Rectal smooth muscle tissue (tissue), 1 donor: ENCODE data around the gene ANAPC2.
A peak's percentile ranks its signal among the peaks of the same experiment; 100 is the strongest.

Source experiments
- H3K27ac ChIP-seq: one replicate; pipeline ENCODE4 v1.7.0; 2013; ENCODE audit warnings: low read depth, low read length, inconsistent platforms
- H3K27me3 ChIP-seq: one replicate; pipeline ENCODE4 v1.7.0; 2013; ENCODE audit warnings: low read length; ENCODE audit not compliant: control insufficient read depth, insufficient read depth
- H3K36me3 ChIP-seq: one replicate; pipeline ENCODE4 v1.7.0; 2013; ENCODE audit warnings: low read length; ENCODE audit not compliant: control insufficient read depth, insufficient read depth
- H3K4me1 ChIP-seq: one replicate; pipeline ENCODE4 v1.7.0; 2013; ENCODE audit warnings: low read length; ENCODE audit not compliant: control insufficient read depth, insufficient read depth
- H3K4me3 ChIP-seq: one replicate; pipeline ENCODE4 v1.7.0; 2013; ENCODE audit warnings: low read length
- H3K9ac ChIP-seq: one replicate; pipeline ENCODE4 v1.7.0; 2013; ENCODE audit warnings: low read length

The ANAPC2 gene

DNA sequence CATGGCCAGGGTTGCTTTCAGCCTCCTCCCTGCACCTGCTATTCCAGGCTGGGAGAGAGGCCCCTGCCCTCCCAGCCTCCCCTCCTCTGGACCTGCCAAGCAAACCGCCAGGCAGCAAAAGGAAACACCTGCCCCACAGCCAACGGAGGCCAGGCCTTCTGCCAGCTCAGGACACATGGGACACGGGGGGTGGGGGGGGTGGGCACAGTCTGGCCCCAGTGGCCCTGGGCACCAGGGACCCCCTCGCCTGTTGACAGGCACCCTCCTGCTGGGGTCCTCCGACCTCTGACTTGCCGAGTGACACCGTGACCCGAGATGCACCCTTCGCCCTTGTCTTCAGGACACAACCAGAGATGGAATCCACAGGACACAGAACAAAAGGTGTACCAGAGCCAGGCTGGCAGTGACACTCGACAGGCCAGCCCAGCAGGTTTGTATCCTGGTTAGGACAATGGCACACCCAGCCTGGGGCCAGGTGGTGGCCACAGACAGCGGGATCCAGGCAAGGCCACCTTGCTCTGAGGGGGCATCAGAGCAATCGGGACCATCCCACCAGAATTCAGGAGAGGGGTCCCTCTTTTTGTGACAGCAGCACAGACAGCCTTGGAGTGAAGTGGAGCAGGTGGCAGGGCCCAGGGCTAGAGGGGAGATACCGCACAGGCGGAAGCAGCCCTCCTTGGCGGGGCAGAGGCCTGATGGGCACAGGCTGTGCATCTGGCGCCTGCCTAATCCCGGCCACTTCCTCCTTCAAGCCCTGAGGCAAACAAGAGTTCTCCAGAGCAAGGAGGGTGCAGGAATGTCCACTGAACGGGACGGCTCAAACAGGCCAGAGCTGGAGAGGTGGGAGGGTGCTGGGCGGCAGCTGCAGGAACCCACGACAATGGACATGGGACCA, 15.2 kb downstream of the ANAPC2 start:
- Histone ChIP-seq H3K36me3 (no peaks in the 10 kb centered on the region), H3K4me3 (no peak overlapping the region), H3K4me1 (no peaks in the 10 kb centered on the region), H3K27ac (no peak overlapping the region), H3K27me3 (peaks cover 30% of the 10 kb centered on the region), H3K9ac (no peak overlapping the region)

DNA sequence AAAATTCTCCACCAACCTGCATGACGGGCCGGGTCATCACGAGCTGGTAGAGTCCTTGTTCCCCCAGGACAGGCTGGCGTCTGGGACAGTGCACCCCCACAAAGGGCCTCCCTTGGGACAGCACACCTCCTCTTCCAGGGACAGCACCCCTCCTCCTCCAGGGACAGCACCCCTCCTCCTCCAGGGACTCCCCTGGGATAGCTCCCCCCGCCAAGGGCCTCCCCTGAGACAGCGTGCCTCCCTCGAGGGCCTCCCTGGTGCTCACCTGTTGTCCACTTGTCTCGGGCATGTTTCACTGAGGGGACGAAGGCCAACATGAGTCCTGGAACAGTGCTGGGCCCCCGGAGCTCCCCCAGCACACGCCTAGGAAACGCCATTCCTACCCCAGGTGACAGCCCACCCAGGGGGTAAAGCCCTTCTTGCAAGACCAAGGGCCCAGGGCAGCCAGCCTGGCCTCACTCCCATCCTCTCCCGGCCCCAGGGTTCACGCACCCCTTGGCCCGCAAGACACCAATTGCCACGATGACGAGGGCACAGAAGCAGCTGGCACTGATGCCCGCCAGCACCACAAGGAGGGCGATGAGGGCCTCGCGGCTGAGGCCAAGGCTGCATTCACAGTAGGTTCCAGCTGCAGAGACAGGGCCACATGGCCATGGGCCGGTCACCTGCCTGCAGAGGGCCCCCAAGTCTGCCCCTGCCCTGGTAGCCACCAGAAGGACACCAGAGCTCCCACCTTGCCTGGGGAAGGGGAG, 17.0 kb downstream of the ANAPC2 start:
- Histone ChIP-seq H3K4me3 (no peak overlapping the region), H3K4me1 (no peaks in the 10 kb centered on the region), H3K36me3 (no peaks in the 10 kb centered on the region), H3K27me3 (peaks cover 38% of the 10 kb centered on the region), H3K9ac (no peak overlapping the region), H3K27ac (no peak overlapping the region)

DNA sequence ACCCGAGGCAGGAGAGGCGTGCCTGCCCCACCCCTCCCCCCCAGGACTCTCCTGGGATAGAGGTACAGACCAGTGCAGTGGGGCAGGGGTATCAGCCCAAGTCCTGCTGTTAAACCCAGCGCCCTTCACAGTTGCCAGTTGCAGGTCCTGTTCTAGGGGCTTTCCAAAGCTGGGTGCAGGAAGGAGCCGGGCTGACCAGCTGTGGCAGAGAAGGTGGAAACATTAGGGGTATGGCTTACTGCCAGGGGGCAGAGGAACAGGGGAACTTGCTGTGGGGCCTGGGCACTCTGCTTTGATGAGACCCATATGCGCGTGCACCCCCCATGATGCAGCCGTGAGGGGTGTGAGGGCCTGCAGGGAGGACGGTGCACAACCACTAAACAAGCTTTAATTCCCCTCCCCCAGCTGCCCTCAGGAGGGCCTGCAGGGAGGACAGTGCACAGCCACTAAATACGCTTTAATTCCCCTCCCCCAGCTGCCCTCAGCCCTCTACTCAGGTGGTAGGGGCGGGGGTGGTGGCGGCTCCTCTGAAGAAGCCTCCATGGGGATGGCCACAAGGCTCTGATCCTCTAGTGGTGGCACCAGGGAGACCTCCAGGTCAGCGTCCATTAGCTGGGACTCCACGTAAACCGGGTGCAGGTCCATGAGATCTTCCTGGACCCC, 17.7 kb downstream of the ANAPC2 start:
- Histone ChIP-seq H3K4me1 (no peaks in the 10 kb centered on the region), H3K27me3 (peaks cover 44% of the 10 kb centered on the region)

DNA sequence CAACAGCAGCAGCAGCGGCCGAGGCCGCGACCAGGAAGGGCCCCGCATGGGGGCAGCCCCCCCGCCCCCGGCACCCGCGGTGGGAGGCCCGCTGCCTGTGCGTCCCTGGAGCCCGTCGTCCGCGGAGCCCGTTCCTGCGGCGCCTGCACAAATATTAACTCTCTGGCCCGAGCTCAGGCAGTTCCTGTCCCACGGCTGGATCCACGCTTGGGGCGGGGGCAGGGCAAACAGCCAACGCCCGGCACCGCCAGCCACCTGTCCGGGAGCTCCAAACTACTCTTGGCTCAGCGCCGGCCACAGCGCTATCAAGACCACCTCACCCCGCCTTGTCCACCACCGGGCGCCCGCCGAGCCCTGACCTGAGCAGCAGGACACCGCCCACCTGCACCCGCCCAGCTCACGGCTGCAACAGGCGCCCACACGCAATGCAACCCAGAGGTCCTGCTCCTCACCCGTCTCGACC, 18.4 kb downstream of the ANAPC2 start, which contains the start of gene LRRC26:
Gene LRRC26 (minus strand): TSS at position 156 of the 463 bp plus-strand sequence. CDS start 108 bp downstream, at position 48.
- peak within 1 kb of the TSS; percentile 54 for H3K4me3 ChIP-seq
- peaks cover 50% of the 10 kb centered on the region for H3K27me3 ChIP-seq

More for the DNA sequence above, 17.7 kb downstream of the ANAPC2 start:
- Histone ChIP-seq H3K27ac (no peak overlapping the region), H3K9ac (no peak overlapping the region), H3K36me3 (no peaks in the 10 kb centered on the region), H3K4me3 (no peak overlapping the region)

DNA sequence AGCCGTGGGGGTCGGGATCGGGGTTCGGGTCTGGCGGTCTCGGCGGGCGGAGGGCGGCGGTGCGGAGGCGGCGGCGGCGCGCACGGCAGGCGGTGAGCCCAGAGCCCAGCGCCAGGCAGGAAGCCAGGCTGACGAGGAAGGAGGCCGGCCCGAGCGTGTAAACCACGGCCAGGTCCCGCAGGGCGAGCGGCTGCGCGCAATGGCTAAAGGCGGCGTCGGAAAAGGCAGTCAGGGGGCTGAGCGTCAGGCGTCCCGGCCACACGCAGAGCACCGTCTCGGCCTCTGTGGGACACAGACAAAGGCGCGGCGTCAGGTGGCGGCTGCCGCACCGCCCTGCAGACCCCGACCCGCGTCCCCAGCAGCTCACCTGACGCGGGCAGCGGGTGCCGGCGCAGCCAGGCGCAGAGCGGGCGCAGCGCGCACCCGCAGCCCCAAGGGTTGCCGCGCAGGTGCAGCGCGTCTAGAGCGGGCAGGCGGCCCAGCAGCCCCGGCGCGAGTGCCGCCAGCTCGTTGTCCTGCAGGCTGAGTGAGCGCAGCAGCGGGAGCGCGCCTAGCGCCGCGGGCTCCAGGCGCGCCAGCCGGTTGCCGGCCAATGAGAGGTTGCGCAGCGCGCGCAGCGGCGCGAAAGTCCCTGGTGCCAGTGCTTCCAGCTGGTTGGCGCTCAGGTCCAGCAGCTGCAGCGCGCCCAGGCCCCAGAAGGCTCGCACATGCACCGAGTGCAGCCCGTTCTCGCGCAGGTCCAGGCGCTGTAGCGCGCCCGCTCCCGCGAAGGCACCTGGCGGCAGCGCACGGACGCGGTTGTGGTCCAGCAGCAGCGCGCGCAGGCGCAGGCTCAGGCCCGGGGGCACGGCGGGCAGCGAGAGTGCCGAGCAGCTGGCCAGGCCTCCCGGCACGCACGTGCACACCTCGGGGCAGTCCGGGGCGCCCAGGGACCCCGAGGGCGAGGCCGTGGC, 19.2 kb downstream of the ANAPC2 start:
- H3K36me3 ChIP-seq: no peaks in the 10 kb centered on the region
- peak overlapping the region; percentile 54 for H3K4me3 ChIP-seq
- H3K9ac ChIP-seq: no peak overlapping the region
- H3K4me1 ChIP-seq: no peaks in the 10 kb centered on the region
- H3K27ac ChIP-seq: no peak overlapping the region
- H3K27me3 ChIP-seq: peaks cover 50% of the 10 kb centered on the region

More for the DNA sequence above, 18.4 kb downstream of the ANAPC2 start, which contains the start of gene LRRC26:
- Histone ChIP-seq H3K27ac (no peak within 1 kb of the TSS), H3K9ac (no peak within 1 kb of the TSS), H3K4me1 (no peaks in the 10 kb centered on the region), H3K36me3 (no peaks in the 10 kb centered on the region)

DNA sequence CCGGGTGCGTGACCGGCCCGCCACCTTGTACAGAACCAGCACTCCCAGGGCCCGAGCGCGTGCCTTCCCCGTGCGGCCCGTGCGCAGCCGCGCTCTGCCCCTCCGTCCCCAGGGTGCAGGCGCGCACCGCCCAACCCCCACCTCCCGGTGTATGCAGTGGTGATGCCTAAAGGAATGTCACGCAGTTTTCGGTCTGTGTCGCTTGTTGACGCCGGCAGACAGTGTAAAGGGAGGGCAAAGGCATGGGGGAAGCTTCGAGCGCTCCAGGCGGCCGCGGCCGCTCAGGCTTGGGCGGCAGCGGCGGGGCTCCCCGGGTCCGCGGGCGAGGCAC, 19.8 kb downstream of the ANAPC2 start:
- Histone ChIP-seq H3K9ac (no peak overlapping the region), H3K27me3 (peaks cover 51% of the 10 kb centered on the region), H3K36me3 (no peaks in the 10 kb centered on the region), H3K4me1 (no peaks in the 10 kb centered on the region), H3K27ac (no peak overlapping the region), H3K4me3 (peak overlapping the region; percentile 54)

DNA sequence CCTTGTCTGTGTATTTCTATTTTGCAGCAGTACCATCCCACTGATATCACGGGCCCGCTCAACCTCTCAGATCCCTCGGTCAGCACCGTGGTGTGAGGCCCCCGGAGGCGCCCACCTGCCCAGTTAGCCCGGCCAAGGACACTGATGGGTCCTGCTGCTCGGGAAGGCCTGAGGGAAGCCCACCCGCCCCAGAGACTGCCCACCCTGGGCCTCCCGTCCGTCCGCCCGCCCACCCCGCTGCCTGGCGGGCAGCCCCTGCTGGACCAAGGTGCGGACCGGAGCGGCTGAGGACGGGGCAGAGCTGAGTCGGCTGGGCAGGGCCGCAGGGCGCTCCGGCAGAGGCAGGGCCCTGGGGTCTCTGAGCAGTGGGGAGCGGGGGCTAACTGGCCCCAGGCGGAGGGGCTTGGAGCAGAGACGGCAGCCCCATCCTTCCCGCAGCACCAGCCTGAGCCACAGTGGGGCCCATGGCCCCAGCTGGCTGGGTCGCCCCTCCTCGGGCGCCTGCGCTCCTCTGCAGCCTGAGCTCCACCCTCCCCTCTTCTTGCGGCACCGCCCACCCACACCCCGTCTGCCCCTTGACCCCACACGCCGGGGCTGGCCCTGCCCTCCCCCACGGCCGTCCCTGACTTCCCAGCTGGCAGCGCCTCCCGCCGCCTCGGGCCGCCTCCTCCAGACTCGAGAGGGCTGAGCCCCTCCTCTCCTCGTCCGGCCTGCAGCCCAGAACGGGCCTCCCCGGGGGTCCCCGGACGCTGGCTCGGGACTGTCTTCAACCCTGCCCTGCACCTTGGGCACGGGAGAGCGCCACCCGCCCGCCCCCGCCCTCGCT, 20.4 kb downstream of the ANAPC2 start:
- Histone ChIP-seq H3K4me3 (no peak overlapping the region), H3K27me3 (peaks cover 55% of the 10 kb centered on the region), H3K27ac (no peak overlapping the region), H3K36me3 (no peaks in the 10 kb centered on the region), H3K4me1 (no peaks in the 10 kb centered on the region), H3K9ac (no peak overlapping the region)

DNA sequence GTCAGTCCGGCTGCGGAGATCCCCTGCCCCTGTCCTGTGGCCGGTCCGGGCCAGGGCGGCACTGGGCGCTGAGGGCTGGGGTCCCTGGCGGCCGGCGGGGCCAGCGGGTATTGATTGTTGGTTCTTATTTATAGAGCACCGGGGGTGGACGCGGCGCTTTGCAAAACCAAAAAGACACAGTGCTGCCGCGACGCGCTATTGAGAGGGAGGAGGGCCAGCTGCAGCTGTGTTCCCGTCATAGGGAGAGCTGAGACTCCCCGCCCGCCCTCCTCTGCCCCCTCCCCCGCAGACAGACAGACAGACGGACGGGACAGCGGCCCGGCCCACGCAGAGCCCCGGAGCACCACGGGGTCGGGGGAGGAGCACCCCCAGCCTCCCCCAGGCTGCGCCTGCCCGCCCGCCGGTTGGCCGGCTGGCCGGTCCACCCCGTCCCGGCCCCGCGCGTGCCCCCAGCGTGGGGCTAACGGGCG, 21.0 kb downstream of the ANAPC2 start:
- Histone ChIP-seq H3K36me3 (no peaks in the 10 kb centered on the region), H3K4me1 (no peaks in the 10 kb centered on the region), H3K27me3 (peaks cover 59% of the 10 kb centered on the region), H3K27ac (no peak overlapping the region), H3K9ac (no peak overlapping the region), H3K4me3 (no peak overlapping the region)

DNA sequence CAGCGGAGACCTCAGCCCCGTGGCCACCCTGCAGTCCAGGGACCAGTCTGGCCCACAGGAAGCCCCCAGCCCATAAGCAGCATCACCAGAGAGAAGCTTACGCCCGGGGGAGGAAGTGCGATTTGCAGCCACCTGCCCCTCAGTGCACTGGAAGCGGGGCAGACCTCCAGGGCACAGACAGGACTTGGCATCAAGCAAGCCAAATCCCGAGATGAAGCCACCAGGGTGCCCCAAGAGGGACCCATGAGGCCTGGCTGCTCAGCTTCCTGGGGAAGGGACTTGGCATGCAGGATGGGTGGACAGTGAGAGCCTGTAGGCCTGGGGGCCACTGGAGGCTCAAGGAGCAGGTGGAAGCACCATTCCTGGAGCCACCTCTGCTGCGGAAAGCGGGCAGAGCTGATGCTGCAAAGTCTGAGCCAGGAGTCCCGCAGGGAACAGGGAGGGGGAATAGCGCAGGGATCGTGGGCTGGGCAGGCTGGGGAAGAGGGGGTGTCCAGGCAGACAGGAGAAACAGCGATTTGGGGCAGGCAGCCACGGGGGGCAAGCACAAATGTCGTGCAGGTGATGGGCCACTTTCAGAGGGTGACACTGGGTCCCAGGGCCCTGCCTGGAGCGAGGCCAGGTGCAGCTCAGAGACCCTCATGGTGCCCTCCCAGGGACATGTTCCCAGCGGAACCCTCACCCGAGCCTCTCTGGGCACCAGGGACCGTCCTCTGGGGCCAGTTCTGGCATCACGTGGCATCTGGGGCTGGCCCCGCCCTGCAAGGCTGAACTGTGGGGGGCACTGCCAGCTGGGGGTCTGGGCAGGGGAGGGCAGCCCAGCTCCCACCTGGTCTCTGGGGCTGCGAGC, 21.8 kb downstream of the ANAPC2 start:
- Histone ChIP-seq H3K36me3 (no peaks in the 10 kb centered on the region), H3K4me3 (no peak overlapping the region), H3K27me3 (peaks cover 56% of the 10 kb centered on the region), H3K9ac (no peak overlapping the region), H3K27ac (no peak overlapping the region), H3K4me1 (no peaks in the 10 kb centered on the region)

DNA sequence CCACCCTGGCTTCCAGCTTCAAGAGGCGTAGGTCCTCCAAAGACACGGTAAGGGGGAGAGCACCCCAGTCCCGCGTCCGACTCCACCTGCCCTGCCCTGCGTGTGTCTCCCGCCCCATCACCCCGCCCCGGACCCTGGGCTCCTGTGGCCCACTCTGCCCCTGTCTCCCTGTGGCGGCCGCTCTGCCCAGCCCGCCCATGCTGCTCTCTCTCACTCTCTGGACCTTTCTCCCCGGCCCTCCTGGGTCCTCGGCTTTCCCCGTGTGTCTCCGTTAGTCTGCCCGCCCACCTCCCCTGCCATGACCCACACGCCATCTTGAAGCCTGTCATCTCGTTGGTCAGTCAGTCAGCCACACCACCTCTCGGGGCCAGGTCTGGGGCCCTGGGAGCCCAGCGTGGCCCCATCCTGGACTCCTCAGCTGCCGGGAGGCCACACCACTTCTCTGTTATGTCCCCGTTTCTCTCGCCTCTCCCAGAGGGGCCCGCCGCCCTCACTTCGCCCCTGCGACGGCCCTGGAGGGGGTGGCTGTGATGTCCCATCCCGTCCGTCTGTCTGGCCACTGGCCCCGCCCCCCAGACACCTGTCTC, 23.0 kb downstream of the ANAPC2 start:
- Histone ChIP-seq H3K36me3 (no peaks in the 10 kb centered on the region), H3K27ac (no peak overlapping the region), H3K4me1 (no peaks in the 10 kb centered on the region), H3K4me3 (no peak overlapping the region), H3K27me3 (peaks cover 52% of the 10 kb centered on the region), H3K9ac (no peak overlapping the region)
